ENCODE data around the gene PCDHGC3.

Gene PCDHGC3

DNA sequence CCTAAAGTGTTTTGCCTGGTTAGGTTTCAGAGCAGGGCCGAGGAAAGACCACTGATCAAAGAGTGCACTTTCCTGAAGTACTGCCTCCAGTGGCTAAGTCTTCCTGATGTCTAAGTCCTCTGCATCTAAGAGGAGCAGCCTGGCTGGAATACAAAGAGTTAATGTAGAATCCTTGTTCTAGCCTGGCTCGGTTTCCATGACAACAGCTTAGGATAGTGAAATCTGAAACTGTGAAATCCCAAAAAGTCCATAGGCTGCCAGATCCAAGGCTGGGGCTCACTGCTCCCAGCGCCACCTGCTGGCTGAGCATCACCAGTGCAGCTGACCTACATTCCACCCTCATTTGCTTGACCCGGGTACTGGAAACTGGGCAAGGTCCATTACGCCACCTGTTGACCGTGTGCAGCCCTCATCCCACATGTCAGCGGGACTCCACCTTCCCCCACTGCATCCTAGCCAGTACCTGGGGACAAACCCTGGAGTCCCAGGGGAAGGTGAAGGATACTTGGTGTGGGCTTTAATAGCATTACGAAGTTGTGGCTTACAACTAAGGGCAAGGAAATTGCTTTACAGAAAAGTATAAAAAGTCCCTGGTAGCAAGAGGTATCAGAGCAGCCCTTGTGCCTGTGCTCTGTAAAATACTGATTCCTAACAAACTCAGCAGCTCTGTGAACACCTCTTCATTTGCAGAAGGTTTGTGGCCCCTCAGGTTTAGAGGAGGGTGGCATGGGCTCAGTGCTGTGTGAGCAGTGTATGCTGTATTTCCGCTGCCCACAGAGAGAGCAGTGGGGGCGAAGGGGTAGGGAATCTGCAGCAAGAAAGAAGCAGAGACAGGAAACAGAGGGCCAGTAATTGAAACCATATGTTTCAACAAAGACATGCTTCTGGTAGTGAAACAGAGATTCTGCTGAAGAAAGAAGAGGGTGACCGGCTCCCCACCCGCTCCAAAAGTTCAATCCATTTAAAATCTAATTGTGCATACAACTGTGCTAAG, 49.1 kb downstream of the PCDHGC3 start:
- peak; percentile 63 for DNase-seq

- no peak for DNase-seq
Measured at GRCh38 chr5:141525653-141526052, 49.9 kb downstream of the PCDHGC3 start.

- DNase-seq, result no peak
Measured at GRCh38 chr5:141527426-141527825, 51.7 kb downstream of the PCDHGC3 start.
